ENCODE measurements around the gene URGCP. TPM values are rescaled to one million over a fixed set of nuclear protein-coding genes. Genes with fewer than 3 reads are reported as not detected.

Gene URGCP
- total and polyA plus RNA-seq, 2 of the 4 experiments (the other 2 are of a cell fraction), result 22.0 to 25.5 TPM

DNA sequence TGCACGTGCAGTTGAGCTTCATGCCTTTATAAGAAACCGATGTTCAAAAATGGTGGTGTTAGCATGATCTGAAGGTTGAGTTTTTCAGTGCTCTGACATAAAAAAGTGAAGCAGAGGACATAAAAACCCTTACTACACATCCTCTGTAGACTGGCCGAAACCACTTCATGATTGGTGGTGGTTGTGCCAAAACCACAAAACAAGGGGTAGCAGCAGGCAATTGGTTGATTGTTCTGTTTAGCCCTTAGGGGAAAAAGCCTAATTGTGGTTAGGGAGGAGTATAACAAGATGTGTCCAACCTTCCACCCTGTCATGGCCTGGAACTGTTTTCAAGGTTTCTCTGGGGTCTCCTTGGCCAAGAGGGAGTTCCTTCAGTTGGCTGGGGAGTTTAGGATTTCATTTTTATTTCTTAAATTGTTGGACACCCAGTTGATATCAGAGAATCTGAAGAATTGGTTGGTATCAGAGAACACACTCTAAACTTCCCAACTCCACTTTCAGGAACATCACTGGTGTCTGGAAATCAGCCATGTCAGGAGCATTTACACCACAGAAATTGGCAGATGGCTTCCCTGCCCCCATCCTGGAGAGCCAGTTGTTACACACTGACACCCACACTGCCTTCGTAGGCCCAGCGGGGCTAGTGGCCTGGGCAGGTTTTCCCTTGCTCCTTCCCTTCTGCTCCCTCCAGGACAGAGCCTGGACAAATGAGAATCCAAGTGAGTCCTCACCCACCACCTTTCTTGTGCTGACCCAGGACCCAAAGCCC lies 55.9 kb downstream of the URGCP start:
- Histone ChIP-seq H2BK15ac (ENCODE audit: low read depth, low read length) (no peak overlapping the region), H3K4me1 (ENCODE audit: control insufficient read depth, insufficient read depth, low read length) (no peaks in the 10 kb centered on the region), H2BK20ac (ENCODE audit: low read depth, low read length) (no peak overlapping the region), H3K27me3 (ENCODE audit: control insufficient read depth, insufficient read depth, low read length) (peaks cover 5% of the 10 kb centered on the region; the same call in 1 of the 2 replicates), H2AK9ac (replicated peaks; ENCODE audit: low read depth, low read length, poor library complexity) (no peak overlapping the region), H3K56ac (ENCODE audit: extremely low read depth, insufficient read depth, low read length) (no peak overlapping the region), H3K79me1 (ENCODE audit: low read depth in 1 of 2, low read length in 2 of 2) (no peaks in the 10 kb centered on the region), H4K20me1 (ENCODE audit: insufficient read depth, low read length) (no peaks in the 10 kb centered on the region), H3K4me3 (ENCODE audit: insufficient read depth, low read depth, low read length) (no peak overlapping the region), H3K9me3 (ENCODE audit: control insufficient read depth, insufficient read depth, low read length) (no peaks in the 10 kb centered on the region; the same call in 1 of the 2 replicates), H2BK5ac (ENCODE audit: low read depth, low read length, poor library complexity, severe bottlenecking) (no peak overlapping the region), H3K4me2 (ENCODE audit: low read depth, low read length) (no peak overlapping the region), H4K91ac (ENCODE audit: insufficient read depth, low read depth, low read length) (no peak overlapping the region), H2AK5ac (ENCODE audit: low read depth, low read length) (no peak overlapping the region), H3K36me3 (ENCODE audit: control insufficient read depth, insufficient read depth, low read length) (no peaks in the 10 kb centered on the region), H3K27ac (ENCODE audit: insufficient read depth, low read length) (no peak overlapping the region), H3K9me1 (ENCODE audit: insufficient read depth, low read length) (no peaks in the 10 kb centered on the region; the same call in 1 of the 2 replicates), H3K9ac (ENCODE audit: low read depth, low read length) (no peak overlapping the region), H3K18ac (ENCODE audit: low read depth, low read length) (no peak overlapping the region), H4K5ac (ENCODE audit: low read depth, low read length) (no peak overlapping the region), H4K8ac (ENCODE audit: low read depth in 2 of 2, low read length in 2 of 2) (no peak overlapping the region), H3K14ac (replicated peaks; ENCODE audit: low read depth, low read length) (no peak overlapping the region), H2BK120ac (ENCODE audit: low read depth, low read length) (no peak overlapping the region), H3K23ac (ENCODE audit: low read depth, low read length) (no peak overlapping the region), H2AFZ (replicated peaks; ENCODE audit: low read length, poor library complexity) (no peak overlapping the region), H3K4ac (ENCODE audit: low read depth, low read length) (no peak overlapping the region)
- in situ Hi-C loops (cut with MboI; ENCODE audit: low sequenced_read_pairs) (no loop called here), dilution Hi-C loops (cut with HindIII; ENCODE audit: low sequenced_read_pairs, unreplicated experiment) (no loop called here), intact Hi-C loops (cut with micrococcal nuclease) (no loop called here)
- no peak for TF ChIP-seq SMC3 (IDR thresholded peaks at IDR 0.05; ENCODE audit: low read depth, low read length)
- TF ChIP-seq, protein P1, sequence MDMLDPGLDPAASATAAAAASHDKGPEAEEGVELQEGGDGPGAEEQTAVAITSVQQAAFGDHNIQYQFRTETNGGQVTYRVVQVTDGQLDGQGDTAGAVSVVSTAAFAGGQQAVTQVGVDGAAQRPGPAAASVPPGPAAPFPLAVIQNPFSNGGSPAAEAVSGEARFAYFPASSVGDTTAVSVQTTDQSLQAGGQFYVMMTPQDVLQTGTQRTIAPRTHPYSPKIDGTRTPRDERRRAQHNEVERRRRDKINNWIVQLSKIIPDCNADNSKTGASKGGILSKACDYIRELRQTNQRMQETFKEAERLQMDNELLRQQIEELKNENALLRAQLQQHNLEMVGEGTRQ (IDR thresholded peaks at IDR 0.05; ENCODE audit: low read depth, low read length), result no peak
- no peak for TF ChIP-seq CEBPB (IDR thresholded peaks at IDR 0.05; ENCODE audit: low read depth, low read length)
- no peak for TF ChIP-seq BHLHE40 (IDR thresholded peaks at IDR 0.05; ENCODE audit: low read depth, low read length)
- no peak for TF ChIP-seq RFX5 (IDR thresholded peaks at IDR 0.05; ENCODE audit: low read depth, low read length)
- TF ChIP-seq MXI1 (IDR thresholded peaks at IDR 0.05; ENCODE audit: borderline replicate concordance, low read depth, low read length), result no peak
- TF ChIP-seq RCOR1 (IDR thresholded peaks at IDR 0.05; ENCODE audit: insufficient replicate concordance, low read length), result no peak
- TF ChIP-seq NFE2L2 (IDR thresholded peaks at IDR 0.05; ENCODE audit: low read depth, low read length), result no peak
- ChIA-PET POLR2A (ENCODE audit: unreplicated experiment) (no interaction called here), CTCF (no interaction called here)
- no TSS peak for BruUV-seq (replicated peaks)
- DNase-seq (no peak), ATAC-seq (ENCODE audit: low read depth) (no peak)
- no CpG with 5 or more reads among the region's 5 CpGs for WGBS, 2 experiments (ENCODE audit: extremely low coverage in 2 of 2, insufficient read length in 1 of 2)
